B cell (primary cell): ENCODE data around the gene ASAP3. TPM values are rescaled to one million over a fixed set of nuclear protein-coding genes. Genes with fewer than 3 reads are reported as not detected.

Experiments used
- ATAC-seq: fragments of 200-7000 bp; cut with Tn5 transposase; one replicate; pipeline ENCODE4 v1.10.0; 2021; ENCODE audit warnings: low read depth, mild to moderate bottlenecking, moderate number of reproducible peaks, moderate library complexity
- CTCF ChIA-PET: fragments of 350-600 bp; sonication (Branson Sonifier 250); formaldehyde crosslinking; loops from one replicate; lab custom pipeline; 2021; ENCODE audit warnings: antibody characterized with exemption, inconsistent platforms; lab: Charles Lee
- POLR2A ChIA-PET: fragments of 350-600 bp; sonication (Branson Sonifier 250); formaldehyde crosslinking; loops from one replicate; lab custom pipeline; 2021; ENCODE audit warnings: antibody characterized with exemption; lab: Charles Lee
- DNase-seq: peaks from one replicate; pipeline ENCODE4 v3.0.0; 2013
- H2AFZ ChIP-seq: 2 replicates; pipeline ENCODE4 v1.6.1; 2012; ENCODE audit warnings: mild to moderate bottlenecking, low read depth, low read length; ENCODE audit not compliant: insufficient read depth, poor library complexity, severe bottlenecking
- H3K27ac ChIP-seq, 2 donors: 1 replicate in 1 of 2; 2 replicates in 1 of 2; pipeline ENCODE4 v1.5.1; 2012 to 2013; ENCODE audit warnings: low read length in 2 of 2, mild to moderate bottlenecking in 2 of 2, moderate library complexity in 1 of 2
- H3K27me3 ChIP-seq, 4 experiments: fragments of 200-600 bp in 1 of 4; sonication (generic) in 1 of 4; replicated peaks in 1 of 4; 1 replicate in 2 of 4; 2 replicates in 2 of 4; pipeline versions ENCODE4 v1.6.1 to v1.7.0; 2013 to 2016; ENCODE audit warnings: low read length in 3 of 4, mild to moderate bottlenecking in 2 of 4, mixed read lengths in 1 of 4, moderate library complexity in 1 of 4; ENCODE audit not compliant: insufficient read depth in 4 of 4, control insufficient read depth in 3 of 4; ENCODE audit errors: control extremely low read depth in 1 of 4
- H3K36me3 ChIP-seq, 2 experiments: replicated peaks in 1 of 2; 1 replicate in 1 of 2; 2 replicates in 1 of 2; pipeline versions ENCODE4 v1.6.1 to v1.7.1; 2013; ENCODE audit warnings: low read length in 1 of 2; ENCODE audit not compliant: insufficient read depth in 2 of 2, control insufficient read depth in 1 of 2; ENCODE audit errors: control extremely low read depth in 1 of 2, extremely low read depth in 1 of 2
- H3K4me1 ChIP-seq, 2 donors: fragments of 200-600 bp in 1 of 2; sonication (generic) in 1 of 2; 1 replicate in 1 of 2; 2 replicates in 1 of 2; pipeline versions ENCODE4 v1.5.1 to v1.6.1; 2013 to 2017; ENCODE audit warnings: low read length in 2 of 2; ENCODE audit not compliant: control insufficient read depth in 2 of 2, insufficient read depth in 2 of 2
- H3K4me2 ChIP-seq: replicated peaks from 2 replicates; pipeline ENCODE3; 2012; ENCODE audit warnings: mild to moderate bottlenecking, low read depth, low read length; ENCODE audit not compliant: poor library complexity, severe bottlenecking
- H3K4me3 ChIP-seq, 5 experiments: fragments of 200-600 bp in 1 of 5; sonication (generic) in 1 of 5; 1 replicate in 3 of 5; 2 replicates in 2 of 5; pipeline versions ENCODE4 v1.5.1 to v1.7.0; 2011 to 2016; ENCODE audit warnings: low read length in 4 of 5, mild to moderate bottlenecking in 4 of 5, low read depth in 2 of 5, control low read depth in 1 of 5, moderate library complexity in 1 of 5; ENCODE audit not compliant: insufficient read depth in 1 of 5; ENCODE audit errors: control extremely low read depth in 1 of 5, extremely low read depth in 1 of 5
- H3K79me2 ChIP-seq: fragments of 200-600 bp; sonication (generic); one replicate; pipeline ENCODE4 v1.6.0; 2016; ENCODE audit warnings: low read length; ENCODE audit not compliant: control insufficient read depth, insufficient read depth
- H3K9ac ChIP-seq: fragments of 200-600 bp; sonication (generic); 2 replicates; pipeline ENCODE4 v1.6.1; 2017; ENCODE audit warnings: mild to moderate bottlenecking, low read length, moderate library complexity
- H3K9me3 ChIP-seq, 3 donors: one replicate each; pipeline versions ENCODE4 v1.6.1 to v1.7.1; 2013; ENCODE audit warnings: low read length in 2 of 3; ENCODE audit not compliant: control insufficient read depth in 2 of 3, insufficient read depth in 1 of 3; ENCODE audit errors: control extremely low read depth in 1 of 3
- H4K20me1 ChIP-seq: 2 replicates; pipeline ENCODE4 v1.6.0; 2012; ENCODE audit warnings: mild to moderate bottlenecking, low read length; ENCODE audit not compliant: insufficient read depth, control insufficient read depth, poor library complexity, severe bottlenecking
- H3K27ac Mint-ChIP-seq: one replicate; pipeline ENCODE4 v1.8.0; 2021; ENCODE audit warnings: mixed read lengths
- H3K27me3 Mint-ChIP-seq: one replicate; pipeline ENCODE4 v1.8.0; 2021; ENCODE audit warnings: mixed read lengths
- H3K4me1 Mint-ChIP-seq: one replicate; pipeline ENCODE4 v1.8.0; 2021; ENCODE audit warnings: mixed read lengths
- H3K4me3 Mint-ChIP-seq: one replicate; pipeline ENCODE4 v1.8.0; 2021; ENCODE audit warnings: mixed read lengths
- H3K9me3 Mint-ChIP-seq: one replicate; pipeline ENCODE4 v1.8.0; 2022; ENCODE audit warnings: mixed read lengths; ENCODE audit not compliant: insufficient read depth
- CTCF ChIP-seq: fragments of 200-600 bp; IDR thresholded peaks from one replicate; pipeline ENCODE4 v1.8.0; 2022; ENCODE audit warnings: antibody characterized with exemption, mild to moderate bottlenecking
- EZH2 ChIP-seq: IDR thresholded peaks from 2 replicates; pipeline ENCODE4 v1.6.1; 2012; ENCODE audit warnings: borderline replicate concordance, low read depth, mild to moderate bottlenecking, moderate library complexity, low read length; ENCODE audit not compliant: insufficient read depth, poor library complexity, severe bottlenecking
- WGBS: methylation state at CpG from one replicate; pipeline ENCODE4 v1.1.5; 2013; ENCODE audit warnings: missing lambda C conversion rate; ENCODE audit not compliant: insufficient coverage; 5-methylcytosine and 5-hydroxymethylcytosine counted together
- intact Hi-C: fragments of 100-400 bp; cut with micrococcal nuclease; formaldehyde crosslinking; loops from one replicate; pipeline ENCODE4 v1.10.0; 2022
- polyA plus RNA-seq: library from polyadenylated mRNA; depleted of rRNA; stranded (reverse); fragments of >200 nt; gene quantifications from 2 replicates; pipeline ENCODE4 v1.2.3, GENCODE V29; 2012
- total RNA-seq, 2 donors: library from RNA; stranded (reverse); fragments of 120-200 nt in 1 of 2; gene quantifications; 1 replicate in 1 of 2; 2 replicates in 1 of 2; pipeline versions ENCODE4 v1.2.3 to v1.2.4, GENCODE V29; 2013 to 2022

The ASAP3 gene
- total and polyA plus RNA-seq, 2 donors (not counting 1 experiment from before 2014, with no cell fraction given): 2.9 to 11.0 TPM

GRCh38 chr1:23478896-23479665, 4.9 kb downstream of the ASAP3 start:
- H3K79me2 ChIP-seq: no peaks in the 10 kb centered on the region
- Mint-ChIP-seq H3K27ac (no peak overlapping the region), H3K27me3 (peaks cover 22% of the 10 kb centered on the region), H3K4me3 (no peak overlapping the region), H3K4me1 (peaks cover 24% of the 10 kb centered on the region), H3K9me3 (no peaks in the 10 kb centered on the region)
- no peak overlapping the region for H2AFZ ChIP-seq
- POLR2A ChIA-PET: no interaction called here
- H3K27me3 ChIP-seq: peaks cover 0 to 27% (median 12%) of the 10 kb centered on the region in 4 experiments
- peaks cover 9 to 17% of the 10 kb centered on the region in 2 donors for H3K4me1 ChIP-seq
- H4K20me1 ChIP-seq: no peaks in the 10 kb centered on the region
- H3K9ac ChIP-seq: no peak overlapping the region
- no peak overlapping the region for H3K4me2 ChIP-seq
- ATAC-seq (no peak), DNase-seq (no peak)
- 98% methylated on average over 7 of the region's 9 CpGs for WGBS
- no peak for TF ChIP-seq CTCF
- no peak for TF ChIP-seq EZH2
- no peak overlapping the region for H3K4me3 ChIP-seq
- no peak overlapping the region for H3K27ac ChIP-seq
- H3K36me3 ChIP-seq: no peaks in the 10 kb centered on the region
- H3K9me3 ChIP-seq: peaks cover 0 to 5% (median 0%) of the 10 kb centered on the region in 3 donors
- intact Hi-C loops: no loop called here
- CTCF ChIA-PET: no interaction called here
